Neural cell (in vitro differentiated cells): ENCODE measurements around the gene PTPRC.

ENCODE experiments used
- CTCF ChIP-seq: fragments of 450-650 bp; IDR thresholded peaks from 2 replicates; pipeline ENCODE4 v1.5.1; 2014; ENCODE audit warnings: antibody characterized with exemption, mild to moderate bottlenecking, moderate library complexity; ENCODE audit not compliant: poor library complexity, severe bottlenecking
- POLR2AphosphoS5 ChIP-seq: IDR thresholded peaks from 2 replicates; pipeline ENCODE4 v1.6.1; 2012

DNA sequence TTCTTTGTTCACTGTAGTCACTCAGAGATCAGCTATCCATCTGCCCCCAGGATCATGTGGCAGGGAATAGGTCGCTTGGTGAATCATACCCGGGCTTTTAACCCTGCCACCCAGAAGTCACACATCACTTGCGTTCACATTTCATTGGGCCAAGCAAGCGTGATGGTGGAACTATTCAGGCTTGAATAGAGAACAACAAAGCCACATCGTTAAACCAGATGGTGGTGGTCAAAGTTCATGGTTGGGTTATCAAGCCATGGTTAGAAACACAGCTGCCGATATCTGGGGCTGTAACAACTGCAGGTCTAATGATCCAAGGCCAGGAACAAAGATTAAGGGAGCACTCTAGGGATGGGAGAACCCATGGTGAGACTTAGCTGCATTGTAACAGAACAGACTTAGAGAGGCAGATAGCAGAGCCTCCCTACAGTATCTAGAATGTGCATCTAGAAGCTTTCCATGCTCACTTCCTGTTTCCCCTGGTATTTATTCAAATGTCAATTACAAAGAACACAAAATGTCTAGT is 40.0 kb upstream of the PTPRC start:
- TF ChIP-seq POLR2AphosphoS5 (no peak), CTCF (no peak)
